NCI-H187 (cell line): ENCODE data around the gene RBM20.
"Not testable (repeated sequence)": the region's sequence is repeated elsewhere in the genome, so short reads cannot be mapped to it uniquely, and the experiment has no call there.

ENCODE experiments used
- DNase-seq, 2 experiments: peaks; one replicate each; lab custom pipeline; 2025; lab: John Stamatoyannopoulos, UW

The RBM20 gene

DNA sequence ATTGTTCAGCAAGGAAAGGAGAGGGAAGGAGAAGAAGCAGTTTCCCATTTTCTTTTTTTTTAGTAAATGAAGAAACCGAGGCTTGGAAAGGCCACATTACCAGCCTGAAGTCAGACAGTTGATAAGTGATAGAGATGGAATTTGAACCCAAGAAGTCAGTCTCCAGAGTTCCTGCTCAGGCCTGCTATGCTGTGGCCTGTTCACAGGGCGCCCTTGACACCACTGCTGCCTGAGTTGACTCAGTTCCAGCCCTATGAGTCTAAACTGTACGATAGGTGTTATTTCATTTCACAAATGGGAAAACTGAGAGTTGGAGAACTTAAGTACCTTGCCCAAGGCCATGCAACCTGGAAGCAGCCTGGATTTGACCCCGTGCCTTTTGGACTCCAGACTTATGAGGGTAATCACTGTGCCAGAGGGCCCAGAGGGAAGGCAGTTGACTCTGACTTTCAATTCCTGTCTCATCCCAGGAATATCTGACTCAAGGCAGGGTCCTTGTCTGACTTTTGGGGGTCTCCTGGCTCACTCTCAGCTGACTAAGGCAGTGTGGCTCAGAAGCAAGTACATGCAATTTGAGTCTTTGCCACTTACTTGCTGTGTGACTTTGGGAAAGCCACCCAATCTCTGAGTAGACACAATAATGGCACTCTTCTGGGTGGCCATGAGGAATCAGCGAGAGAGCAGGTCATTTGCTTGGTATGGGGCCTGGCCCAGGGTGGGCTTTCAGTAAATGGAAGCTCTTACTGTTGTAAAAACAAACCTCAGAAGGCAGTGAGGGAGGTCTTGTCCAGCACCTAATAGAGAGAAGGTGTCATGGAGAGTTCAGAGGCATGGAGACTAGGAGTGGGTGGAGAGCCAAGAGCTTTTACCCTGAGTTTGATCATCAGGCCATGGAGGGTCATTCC is 17.9 kb upstream of the RBM20 start:
- DNase-seq, result no peak

- no peak for DNase-seq
Measured at GRCh38 chr10:110628161-110628560, 16.0 kb upstream of the RBM20 start.

GRCh38 chr10:110629680-110630191 is 14.4 kb upstream of the RBM20 start:
- peak; percentile 21 to 63 for DNase-seq

DNA sequence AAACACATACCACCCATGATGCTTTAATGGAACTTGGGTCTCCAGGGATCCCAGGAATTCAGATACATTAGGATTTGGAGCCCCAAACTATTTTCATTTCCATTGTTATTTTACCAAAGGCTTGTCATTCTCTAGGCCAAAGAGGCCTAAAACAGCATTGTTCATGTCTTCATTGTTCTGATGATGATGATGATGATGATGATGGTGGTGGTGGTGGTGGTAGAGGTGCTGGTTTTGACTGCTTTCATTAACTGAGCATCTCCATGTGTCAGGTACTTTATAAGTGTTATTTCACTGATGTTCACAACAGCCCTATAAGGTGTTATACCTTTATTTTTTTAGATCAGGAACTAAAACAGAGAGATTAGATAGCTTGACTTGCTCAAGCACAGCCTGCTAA is 12.2 kb upstream of the RBM20 start:
- DNase-seq, result no peak

GRCh38 chr10:110632591-110633215 is 11.4 kb upstream of the RBM20 start:
- DNase-seq, result no peak

- DNase-seq, result no peak
Measured at GRCh38 chr10:110634527-110635209, 9.5 kb upstream of the RBM20 start.

DNA sequence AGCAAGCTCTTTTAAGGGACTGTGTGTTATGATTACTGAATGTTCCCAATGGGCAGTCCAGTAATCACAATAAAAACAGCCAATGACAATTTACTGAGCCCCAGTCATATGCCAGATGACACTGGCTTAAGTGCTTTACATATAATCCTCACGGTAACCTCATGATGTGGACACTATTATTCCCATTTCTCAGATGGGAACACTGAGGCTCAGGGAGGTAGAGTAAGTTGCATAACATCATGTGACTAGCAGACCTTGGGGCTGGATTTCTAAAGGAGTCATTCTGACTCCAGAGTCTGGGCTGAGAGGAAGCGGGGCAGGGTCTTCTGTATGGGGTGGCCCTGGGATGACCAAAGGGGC is 7.6 kb upstream of the RBM20 start:
- no peak for DNase-seq

- no peak for DNase-seq
Measured at GRCh38 chr10:110636932-110637557, 7.1 kb upstream of the RBM20 start.

- DNase-seq, result no peak
Measured at GRCh38 chr10:110637558-110638053, 6.5 kb upstream of the RBM20 start.

GRCh38 chr10:110638319-110638718 is 5.8 kb upstream of the RBM20 start:
- no peak for DNase-seq

GRCh38 chr10:110639046-110639445 is 5.1 kb upstream of the RBM20 start:
- not testable (repeated sequence) for DNase-seq

DNA sequence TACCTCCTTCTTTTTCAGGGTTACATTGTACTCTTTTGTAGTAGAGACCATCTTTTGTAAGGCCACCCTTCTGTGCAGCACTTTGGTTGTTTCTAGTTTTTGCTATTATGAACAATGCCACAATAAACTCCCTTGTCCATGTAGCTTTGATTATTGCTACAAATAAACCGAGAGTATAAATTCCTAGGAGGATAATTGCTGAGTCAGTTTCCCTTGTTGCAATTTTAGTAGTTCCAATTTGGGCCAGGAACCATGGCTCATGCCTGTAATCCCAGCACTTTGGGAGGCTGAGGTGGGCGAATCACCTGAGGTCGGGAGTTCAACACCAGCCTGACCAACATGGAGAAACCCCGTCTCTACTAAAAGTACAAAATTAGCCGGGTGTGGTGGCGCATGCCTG is 4.3 kb upstream of the RBM20 start:
- not testable (repeated sequence) for DNase-seq

GRCh38 chr10:110641256-110641655 is 2.9 kb upstream of the RBM20 start:
- DNase-seq, result peak; percentile 40 to 66

GRCh38 chr10:110642204-110643034 is 1.7 kb upstream of the RBM20 start:
- no peak for DNase-seq

GRCh38 chr10:110643035-110643652 is 992 bp upstream of the RBM20 start:
- DNase-seq, result peak in 1 of 2 experiments; percentile 37

DNA sequence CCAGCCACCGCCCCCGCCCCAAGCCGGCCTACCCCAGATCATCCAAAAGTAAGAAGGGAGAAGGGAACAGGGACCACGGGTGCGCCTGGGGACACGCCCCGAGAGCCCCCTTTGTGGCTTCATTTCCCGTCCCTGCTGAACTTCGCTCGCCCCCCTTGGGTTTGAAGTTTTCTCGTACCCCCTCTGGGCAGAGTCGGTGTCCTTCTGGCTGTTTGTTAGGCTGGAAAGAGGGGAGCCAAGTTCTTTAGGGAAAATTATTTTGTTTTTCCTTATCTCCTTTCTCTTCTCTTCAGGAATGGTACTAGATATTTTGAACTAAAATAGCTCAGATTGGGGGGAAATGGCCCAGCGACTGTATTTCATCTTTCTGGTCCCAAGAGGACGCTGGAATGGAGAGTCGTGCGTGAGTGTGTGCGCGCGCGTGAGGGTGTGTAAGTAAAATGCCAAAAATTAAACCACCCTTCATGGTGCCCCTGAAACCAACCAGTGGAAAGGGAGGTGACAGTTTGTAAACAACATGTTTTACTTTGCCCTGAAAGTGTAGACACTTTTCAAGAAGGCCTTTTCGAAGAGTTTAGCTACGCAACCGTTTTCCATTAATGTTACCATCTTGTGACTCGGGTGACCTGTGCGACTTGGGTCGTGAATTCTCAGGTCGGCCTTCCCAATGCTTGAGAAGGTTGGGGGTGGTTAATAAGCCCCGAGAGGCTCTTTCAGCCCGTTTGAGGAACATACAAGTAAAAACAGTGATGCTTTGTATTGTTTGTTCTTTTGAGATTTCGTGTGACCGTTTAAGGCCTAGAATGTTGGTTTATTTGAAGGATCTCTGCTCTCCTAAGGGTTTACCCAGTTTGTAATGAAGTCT is 694 bp downstream of the RBM20 start:
- DNase-seq, result peak in 1 of 2 experiments; percentile 54

GRCh38 chr10:110646417-110647135 is 2.4 kb downstream of the RBM20 start:
- peak; percentile 48 to 52 for DNase-seq

DNA sequence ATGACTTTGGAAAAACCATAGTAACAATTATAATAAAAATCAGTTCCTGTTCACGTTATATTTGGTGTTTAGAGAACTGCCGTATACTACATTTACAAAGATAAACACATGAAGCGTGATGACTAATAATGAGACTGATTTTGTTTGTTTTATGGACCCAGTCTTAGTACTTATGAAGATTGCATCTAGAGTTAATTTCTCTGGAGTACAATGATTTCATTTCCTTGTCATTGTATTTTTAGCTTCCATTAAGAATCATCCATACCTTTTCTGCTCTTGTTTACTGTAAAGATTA is 2.9 kb downstream of the RBM20 start:
- no peak for DNase-seq

- no peak for DNase-seq
Measured at GRCh38 chr10:110648692-110649346, 4.7 kb downstream of the RBM20 start.
